HG03571 (cell line): ENCODE results near the gene SH3PXD2A.
"Not testable (repeated sequence)": the region's sequence is repeated elsewhere in the genome, so short reads cannot be mapped to it uniquely, and the experiment has no call there.

Experiments used
- ATAC-seq: cut with Tn5 transposase; IDR thresholded peaks from one replicate; pipeline ENCODE4 v1.9.1; 2021; ENCODE audit not compliant: unreplicated experiment

Gene SH3PXD2A

GRCh38 chr10:103772846-103773245 lies 82.5 kb downstream of the SH3PXD2A start:
- not testable (repeated sequence) for ATAC-seq

- ATAC-seq = peak; percentile 68
Observed at GRCh38 chr10:103772096-103772845, 83.1 kb downstream of the SH3PXD2A start.

GRCh38 chr10:103770139-103770538 lies 85.2 kb downstream of the SH3PXD2A start:
- no peak for ATAC-seq

GRCh38 chr10:103769176-103769575 lies 86.2 kb downstream of the SH3PXD2A start:
- ATAC-seq = no peak

- no peak for ATAC-seq
Observed at GRCh38 chr10:103768345-103768744, 87.0 kb downstream of the SH3PXD2A start.

- ATAC-seq = no peak
Observed at GRCh38 chr10:103767756-103768155, 87.6 kb downstream of the SH3PXD2A start.

- no peak for ATAC-seq
Observed at GRCh38 chr10:103766751-103767505, 88.4 kb downstream of the SH3PXD2A start.

GRCh38 chr10:103765981-103766380 lies 89.4 kb downstream of the SH3PXD2A start:
- no peak for ATAC-seq

GRCh38 chr10:103765168-103765567 lies 90.2 kb downstream of the SH3PXD2A start:
- ATAC-seq = no peak

GRCh38 chr10:103764296-103765088 lies 90.9 kb downstream of the SH3PXD2A start:
- no peak for ATAC-seq

GRCh38 chr10:103763374-103764202 lies 91.8 kb downstream of the SH3PXD2A start:
- ATAC-seq = no peak

- no peak for ATAC-seq
Observed at GRCh38 chr10:103762916-103763315, 92.5 kb downstream of the SH3PXD2A start.

- no peak for ATAC-seq
Observed at GRCh38 chr10:103762162-103762561, 93.2 kb downstream of the SH3PXD2A start.

- ATAC-seq = no peak
Observed at GRCh38 chr10:103761075-103761920, 94.1 kb downstream of the SH3PXD2A start.

- ATAC-seq = not testable (repeated sequence)
Observed at GRCh38 chr10:103760233-103760632, 95.1 kb downstream of the SH3PXD2A start.

GRCh38 chr10:103759100-103759781 lies 96.1 kb downstream of the SH3PXD2A start:
- no peak for ATAC-seq

GRCh38 chr10:103758294-103758681 lies 97.1 kb downstream of the SH3PXD2A start:
- ATAC-seq = no peak

- ATAC-seq = no peak
Observed at GRCh38 chr10:103757531-103758293, 97.7 kb downstream of the SH3PXD2A start.
